OCI-M2 (cell line): ENCODE measurements around the gene IFFO2.
"Not testable (repeated sequence)": the region's sequence is repeated elsewhere in the genome, so short reads cannot be mapped to it uniquely, and the experiment has no call there.

ENCODE experiments used
- DNase-seq: peaks from one replicate; lab custom pipeline; 2025; ENCODE audit not compliant: unreplicated experiment; lab: John Stamatoyannopoulos, UW

Gene IFFO2

DNA sequence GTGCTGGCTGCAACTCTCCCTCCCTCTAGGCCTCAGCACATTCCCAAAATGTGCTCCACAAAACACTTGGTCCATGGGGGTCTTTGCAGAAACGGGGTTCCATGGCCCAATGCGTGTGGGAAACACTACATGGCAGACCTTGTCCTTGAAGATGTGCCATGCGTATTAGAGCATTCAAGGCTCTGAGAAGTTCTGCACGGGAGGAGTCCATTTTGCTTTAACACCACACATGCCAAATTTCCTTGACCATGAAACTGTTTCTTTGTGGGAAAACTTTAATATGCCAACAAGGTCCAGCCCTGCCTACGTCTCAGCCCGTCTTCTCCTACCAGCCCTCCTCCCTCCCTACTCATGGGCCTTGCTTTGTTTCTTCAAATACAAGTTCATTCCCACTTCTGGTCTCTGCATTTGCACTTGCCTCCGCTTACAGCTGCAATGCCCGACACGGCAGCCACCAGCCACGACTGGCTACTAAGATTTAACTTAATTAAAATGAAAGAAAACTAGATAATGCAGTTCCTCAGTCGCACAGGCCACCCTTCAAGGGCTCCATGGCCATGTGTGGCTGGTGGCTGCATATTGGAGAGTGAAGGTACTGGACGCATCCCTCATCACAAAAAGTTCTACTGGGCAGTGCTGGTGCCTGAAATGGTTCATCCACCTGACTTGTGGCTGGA is 77.8 kb downstream of the IFFO2 start:
- no peak for DNase-seq

DNA sequence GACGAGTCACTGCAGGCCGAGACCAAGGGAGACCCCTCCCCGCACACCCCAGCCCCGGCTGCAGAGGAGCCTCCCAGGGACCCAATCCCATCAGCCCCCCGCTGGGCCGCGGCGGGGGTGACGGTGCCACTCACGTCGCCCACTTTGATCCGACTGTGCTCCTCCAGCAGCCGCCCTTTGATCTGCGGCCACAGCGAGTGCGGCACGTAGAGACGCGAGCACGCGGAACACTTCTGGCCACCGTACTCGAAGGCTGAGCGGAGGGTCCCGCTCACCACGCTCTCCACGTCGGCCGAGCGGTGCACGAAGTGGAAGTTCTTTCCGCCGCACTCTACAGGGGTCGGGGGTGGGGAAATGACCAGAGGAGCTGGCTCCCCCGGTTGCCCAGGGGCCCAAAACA is 79.2 kb downstream of the IFFO2 start:
- DNase-seq = no peak

GRCh38 chr1:18876210-18876609 is 80.3 kb downstream of the IFFO2 start:
- DNase-seq = no peak

- DNase-seq = no peak
These were observed 80.7 kb downstream of the IFFO2 start for GRCh38 chr1:18875796-18876128.

GRCh38 chr1:18875107-18875795 is 81.2 kb downstream of the IFFO2 start:
- no peak for DNase-seq

GRCh38 chr1:18874600-18874999 is 81.9 kb downstream of the IFFO2 start:
- DNase-seq = no peak

- no peak for DNase-seq
These were observed 82.4 kb downstream of the IFFO2 start for GRCh38 chr1:18874036-18874435.

DNA sequence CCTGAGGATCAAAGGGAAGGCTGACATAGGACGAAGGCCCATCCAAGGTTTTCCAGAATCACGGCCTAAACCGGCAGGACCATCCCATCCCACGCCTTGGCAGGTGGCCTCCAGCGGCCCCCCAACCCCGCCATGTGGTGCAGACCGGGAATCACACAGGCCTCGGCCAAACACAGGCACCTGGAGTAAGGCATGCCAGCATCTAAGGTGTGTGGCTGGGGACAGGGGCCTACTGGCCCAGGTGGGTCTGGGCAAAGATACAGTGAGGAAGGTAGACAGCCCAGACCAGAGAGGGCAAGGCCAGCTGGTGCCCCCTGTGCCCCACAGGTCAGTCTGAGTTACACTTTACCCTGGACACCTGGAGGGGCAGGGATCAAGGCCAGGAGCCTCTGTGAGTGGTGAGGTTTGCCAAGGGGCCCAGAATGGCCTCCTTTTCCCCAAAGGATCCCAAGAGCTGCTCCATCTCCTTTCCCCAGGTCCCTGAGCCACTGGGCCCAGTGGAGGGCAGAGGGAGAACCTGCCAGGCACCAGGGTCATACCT is 84.3 kb downstream of the IFFO2 start:
- no peak for DNase-seq

DNA sequence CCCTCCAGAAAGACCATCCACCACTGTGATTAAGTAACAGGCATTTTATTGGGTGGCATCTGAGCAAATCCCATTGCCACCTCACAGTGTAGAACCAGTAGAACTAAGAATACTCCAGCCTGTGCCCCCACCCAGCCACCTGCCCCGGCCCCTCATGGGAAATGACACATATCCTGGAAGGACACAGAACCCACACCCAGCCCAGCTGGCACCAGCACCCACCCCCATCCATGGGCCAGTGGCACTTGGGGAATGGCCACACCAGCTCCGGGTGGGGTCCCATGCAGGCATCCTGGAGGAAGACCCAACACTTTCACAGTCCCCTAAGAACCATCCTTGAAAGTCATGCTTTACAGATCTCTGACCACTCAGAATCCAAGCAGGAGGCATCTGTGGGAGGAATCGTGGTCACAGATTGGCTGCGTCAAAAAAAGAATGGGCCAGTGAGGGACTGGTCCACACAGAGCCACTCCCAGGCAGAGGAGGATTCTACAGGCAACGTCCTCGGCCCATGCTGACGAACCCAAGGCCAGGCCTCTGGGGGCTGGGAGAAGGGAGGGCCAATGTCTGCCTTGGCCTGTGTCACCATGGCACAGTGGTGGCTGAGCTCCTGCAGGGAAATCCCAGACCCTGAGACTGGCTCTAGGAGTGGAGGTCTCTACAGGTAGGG is 84.9 kb downstream of the IFFO2 start:
- DNase-seq = no peak

DNA sequence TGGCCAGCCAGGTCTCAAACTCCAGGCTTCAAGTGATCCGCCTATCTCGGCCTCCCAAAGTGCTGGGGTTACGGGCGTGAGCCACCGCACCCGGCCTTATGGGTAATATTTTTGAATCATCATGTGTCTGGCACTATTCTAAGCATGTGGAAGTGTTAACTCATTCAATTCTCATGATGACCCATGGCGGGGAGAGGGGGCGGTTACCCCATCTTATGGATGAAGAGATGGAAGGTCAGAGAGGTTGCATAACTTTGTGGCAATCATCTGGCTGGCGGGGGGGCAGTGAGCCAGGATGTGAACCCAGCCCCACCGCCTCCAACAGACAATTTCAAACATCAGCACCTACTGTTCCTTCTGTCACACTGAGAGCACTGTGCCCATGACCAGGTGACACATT is 85.5 kb downstream of the IFFO2 start:
- DNase-seq = no peak

DNA sequence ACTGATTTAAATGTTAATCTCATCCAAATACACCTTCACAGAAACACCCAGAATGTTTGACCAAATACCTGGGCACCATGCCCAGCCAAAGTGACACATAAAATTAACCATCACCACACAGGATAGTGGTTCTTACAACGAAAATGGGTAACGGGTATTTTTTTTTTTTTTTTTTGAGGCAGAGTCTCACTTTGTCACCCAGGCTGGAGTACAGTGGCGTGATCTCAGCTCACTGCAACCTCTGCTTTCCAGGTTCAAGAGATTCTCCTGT is 85.9 kb downstream of the IFFO2 start:
- DNase-seq = not testable (repeated sequence)

DNA sequence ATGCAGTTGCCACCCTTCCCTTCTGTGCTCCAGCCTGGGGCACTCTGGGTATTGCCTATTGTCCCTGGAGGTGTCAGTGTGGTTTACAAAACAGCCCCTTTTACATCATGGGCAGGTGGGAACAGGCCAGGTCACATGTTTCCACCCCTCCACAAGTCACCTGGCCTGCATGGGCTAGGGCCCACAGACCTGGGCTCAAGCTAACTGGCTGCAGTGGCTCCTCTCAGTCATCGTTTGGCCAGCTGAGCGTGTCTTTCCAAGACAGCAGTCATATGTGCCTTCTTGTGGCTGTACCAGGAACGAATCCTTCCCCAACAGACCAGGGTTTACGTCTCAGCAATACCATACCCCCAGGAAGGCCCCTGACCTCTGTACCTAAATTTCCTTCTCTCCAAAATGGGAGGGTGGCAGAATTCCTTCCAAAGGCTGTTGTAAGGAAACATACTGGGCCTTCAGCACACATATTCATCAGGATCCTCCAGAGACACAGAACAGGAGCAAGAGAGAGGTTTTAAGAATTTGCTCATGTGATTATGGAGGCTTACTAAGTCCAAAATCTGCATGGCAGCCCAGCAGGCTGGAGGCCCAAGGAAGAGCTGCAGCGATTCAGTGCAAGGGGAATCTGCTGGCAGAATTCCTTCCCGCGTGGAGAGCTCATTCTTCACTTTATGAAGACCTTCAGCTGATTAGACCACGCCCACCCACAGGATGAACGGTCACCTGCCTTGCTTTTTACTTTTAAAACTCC is 86.5 kb downstream of the IFFO2 start:
- no peak for DNase-seq

DNA sequence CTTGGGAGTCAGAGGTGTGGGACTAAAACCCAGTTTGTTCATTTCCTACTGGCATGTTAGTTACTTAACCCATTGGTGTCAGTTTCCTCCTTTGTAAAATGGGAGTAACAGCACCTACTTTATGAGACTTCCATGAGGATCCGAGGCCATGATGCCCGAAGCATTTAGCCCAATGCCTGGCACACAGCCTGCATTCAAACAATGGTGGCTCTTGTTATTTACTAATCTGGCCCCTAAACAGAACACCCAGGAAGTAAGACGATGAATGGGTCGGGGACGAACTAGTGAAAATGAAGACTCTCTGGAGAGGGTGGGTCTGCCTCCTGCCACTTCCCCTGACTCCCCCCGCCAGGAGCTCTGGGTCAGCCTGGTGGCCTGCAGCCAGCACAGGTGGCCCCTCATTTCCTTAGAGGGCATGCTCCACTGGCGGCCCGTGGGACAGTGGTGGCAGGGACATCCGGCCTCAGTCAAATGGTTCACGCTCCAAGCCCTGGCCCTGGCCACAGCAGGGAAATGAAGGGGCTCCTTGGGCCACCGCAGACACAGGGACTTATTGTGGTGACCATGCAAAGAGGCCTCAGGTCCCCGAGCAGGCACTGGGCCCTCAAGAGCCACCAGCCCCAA is 87.6 kb downstream of the IFFO2 start:
- no peak for DNase-seq

DNA sequence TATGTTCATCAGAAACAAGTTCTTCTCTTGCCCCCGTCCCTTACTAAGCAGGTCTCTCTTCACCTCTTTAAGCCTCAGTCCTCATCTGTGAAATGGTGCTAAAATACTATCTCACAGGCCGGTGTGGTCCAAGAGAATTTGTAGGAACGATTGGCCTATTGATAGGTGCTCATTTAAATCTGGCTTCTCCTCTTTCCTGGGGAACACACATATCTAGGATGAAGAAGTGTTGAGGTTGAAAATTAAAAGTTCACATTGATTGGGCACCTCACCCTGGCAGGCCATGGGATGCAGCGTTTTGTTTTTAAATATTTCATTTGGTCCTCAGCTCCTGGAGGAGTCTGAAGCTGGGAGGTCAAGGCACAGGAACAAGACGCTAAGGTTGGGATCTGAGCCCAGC is 88.1 kb downstream of the IFFO2 start:
- no peak for DNase-seq

DNA sequence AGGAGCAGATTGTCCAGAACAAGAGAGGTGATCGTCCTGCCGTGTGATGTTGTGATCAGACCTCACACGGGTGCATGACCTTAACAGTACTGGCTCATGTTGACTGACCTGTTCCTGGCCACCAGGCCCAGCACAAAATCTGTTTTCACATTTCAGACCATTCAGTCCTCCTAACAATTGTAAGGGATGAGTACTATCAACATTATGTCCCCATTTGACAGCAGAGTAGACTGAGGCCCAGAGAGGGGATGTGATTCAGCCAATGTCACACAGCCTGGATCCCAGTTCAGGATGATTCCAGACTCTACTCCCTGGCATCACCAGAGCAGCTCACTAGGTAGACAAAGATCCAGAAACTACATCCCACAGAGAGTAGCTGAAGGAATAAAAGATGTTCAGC is 89.6 kb downstream of the IFFO2 start:
- DNase-seq = no peak

DNA sequence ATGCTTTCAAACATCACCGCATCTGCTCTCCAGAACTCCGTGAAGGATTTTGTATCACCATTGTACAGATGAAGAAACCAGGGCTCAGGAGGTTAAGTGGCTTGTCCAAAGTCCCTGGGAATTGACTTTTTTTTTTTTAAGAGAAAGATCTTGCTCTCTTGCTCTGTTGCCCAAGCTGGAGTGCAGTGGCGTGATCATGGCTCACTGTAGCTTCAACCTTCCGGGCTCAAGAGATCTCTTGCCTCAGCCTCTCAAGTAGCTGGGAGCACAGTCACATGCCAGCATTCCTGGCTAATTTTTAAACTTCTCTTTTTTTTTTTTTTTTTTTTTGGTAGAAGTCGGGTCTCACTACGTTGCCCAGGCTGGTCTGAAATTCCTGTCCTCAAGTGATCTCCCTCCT is 90.2 kb downstream of the IFFO2 start:
- DNase-seq = no peak

DNA sequence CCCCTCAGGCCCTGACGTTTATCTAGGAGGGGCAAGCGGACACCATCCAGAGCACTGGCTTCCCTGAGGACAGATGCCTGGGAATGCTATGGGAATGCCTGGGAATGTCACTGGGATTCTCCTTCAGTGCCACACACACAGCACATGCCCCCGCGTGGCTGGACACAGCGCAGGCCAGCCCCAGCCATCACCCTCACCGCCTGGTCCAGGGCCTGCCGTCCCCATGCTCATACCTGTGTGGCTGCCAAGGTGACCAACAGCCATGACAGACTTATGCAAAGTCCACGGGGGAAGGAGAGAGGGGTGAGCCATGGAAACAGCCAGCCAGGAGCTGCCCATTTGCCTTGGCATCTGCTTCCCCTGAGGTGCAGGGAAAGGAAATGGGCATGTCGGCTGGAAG is 91.3 kb downstream of the IFFO2 start:
- no peak for DNase-seq

DNA sequence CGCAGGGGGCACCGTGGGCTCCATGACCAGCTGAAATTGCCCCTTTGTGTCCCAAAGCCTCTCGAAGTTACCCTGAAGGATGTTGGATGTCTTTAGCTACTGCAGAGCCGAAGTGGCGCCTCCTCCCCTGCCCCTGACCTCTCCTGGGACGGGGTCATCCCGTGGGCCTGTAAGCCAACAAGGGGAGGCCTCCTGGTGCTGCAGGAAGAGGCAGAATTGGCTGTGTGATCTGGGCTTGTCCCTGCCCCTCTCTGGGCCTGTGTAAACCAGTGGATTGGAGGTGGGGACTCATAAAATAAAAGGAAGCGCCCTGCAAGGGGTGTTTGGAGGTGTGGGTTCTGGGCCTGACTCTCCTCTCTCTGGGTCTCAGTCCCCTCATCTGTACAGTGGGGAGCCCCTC is 94.9 kb downstream of the IFFO2 start:
- no peak for DNase-seq

- no peak for DNase-seq
These were observed 95.4 kb downstream of the IFFO2 start for GRCh38 chr1:18861082-18861481.

DNA sequence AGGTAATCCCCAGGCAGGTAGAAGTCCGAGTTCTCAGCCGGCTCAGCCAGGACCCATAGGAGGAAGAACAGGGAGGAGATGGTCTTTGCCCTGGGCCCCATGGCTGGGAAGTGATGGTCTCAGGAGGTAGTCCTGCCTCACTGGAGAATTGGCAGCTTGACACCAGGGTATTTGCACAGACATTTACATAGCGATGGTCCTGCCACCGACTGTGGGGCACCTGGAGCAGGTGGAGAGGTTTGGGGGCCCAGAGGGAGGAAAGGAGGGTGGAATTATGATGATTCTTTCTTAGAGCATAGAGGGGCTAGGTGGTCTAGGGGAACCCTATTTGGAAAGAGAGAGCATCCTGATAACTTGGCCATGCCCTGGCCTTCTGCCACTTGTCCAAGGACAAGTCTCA is 96.9 kb downstream of the IFFO2 start, which contains the start of gene TAS1R2:
TSS of gene TAS1R2 (minus strand) at position 101 of the 400 bp plus-strand sequence. CDS start at position 101, 0 bp downstream.
- no peak for DNase-seq

GRCh38 chr1:18858070-18858688 is 98.3 kb downstream of the IFFO2 start:
- no peak for DNase-seq
